LNCAP (cell line): ENCODE data around the gene TAOK1.

Source experiments
- TF ChIP-seq, protein P1 (sequence below): fragments of 450-650 bp; IDR thresholded peaks from 2 replicates; pipeline ENCODE4 v1.5.1; 2017; ENCODE audit warnings: mild to moderate bottlenecking

Gene TAOK1

DNA sequence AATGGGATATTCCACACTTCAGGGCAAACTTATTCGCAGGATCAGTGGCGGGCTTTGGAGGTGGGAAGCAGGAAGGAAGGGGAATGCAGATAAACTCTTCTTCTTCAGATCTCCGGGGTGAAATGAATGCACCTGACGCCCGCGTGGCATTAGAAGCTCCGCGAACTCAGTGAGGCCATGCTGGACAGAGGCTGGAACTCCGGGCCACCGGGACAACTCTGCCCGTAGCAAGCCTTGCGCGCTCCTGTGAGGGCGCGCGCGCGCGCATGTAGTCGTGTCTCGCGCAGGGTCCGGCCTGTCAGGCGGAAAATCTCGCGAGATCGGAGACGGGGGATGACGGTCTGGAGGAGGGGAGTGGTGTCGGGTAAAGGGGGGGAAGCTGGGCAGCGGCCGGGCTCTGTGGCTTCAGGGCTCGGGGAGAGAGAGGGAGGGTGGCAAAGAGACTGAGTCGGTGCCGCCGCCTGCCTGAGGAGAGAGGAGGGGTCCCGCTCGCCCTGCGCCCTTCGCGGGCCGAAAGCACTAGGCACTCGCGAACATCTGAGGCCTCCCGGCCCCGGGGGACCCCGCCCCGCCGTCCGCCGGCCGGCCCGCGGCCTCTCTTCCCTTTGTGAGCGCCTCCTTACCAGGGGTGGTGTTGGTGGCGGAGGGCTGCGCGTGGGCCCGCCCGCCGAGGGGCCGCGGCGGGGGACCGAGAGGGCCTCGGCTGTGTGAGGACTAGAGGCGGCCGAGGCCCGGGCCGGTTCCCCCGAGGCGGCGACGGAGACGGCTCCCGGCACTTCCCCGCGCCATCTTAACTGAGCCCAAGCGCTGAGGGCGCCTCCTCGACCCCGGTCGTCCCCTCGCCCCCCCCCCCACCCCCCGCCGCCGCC lies at the start of gene TAOK1:
Gene TAOK1 (plus strand): TSS at position 382 of the 869 bp plus-strand sequence. CDS start 61,186 bp downstream, outside the sequence.
- TF ChIP-seq, protein P1, sequence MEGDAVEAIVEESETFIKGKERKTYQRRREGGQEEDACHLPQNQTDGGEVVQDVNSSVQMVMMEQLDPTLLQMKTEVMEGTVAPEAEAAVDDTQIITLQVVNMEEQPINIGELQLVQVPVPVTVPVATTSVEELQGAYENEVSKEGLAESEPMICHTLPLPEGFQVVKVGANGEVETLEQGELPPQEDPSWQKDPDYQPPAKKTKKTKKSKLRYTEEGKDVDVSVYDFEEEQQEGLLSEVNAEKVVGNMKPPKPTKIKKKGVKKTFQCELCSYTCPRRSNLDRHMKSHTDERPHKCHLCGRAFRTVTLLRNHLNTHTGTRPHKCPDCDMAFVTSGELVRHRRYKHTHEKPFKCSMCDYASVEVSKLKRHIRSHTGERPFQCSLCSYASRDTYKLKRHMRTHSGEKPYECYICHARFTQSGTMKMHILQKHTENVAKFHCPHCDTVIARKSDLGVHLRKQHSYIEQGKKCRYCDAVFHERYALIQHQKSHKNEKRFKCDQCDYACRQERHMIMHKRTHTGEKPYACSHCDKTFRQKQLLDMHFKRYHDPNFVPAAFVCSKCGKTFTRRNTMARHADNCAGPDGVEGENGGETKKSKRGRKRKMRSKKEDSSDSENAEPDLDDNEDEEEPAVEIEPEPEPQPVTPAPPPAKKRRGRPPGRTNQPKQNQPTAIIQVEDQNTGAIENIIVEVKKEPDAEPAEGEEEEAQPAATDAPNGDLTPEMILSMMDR, result no peak

DNA sequence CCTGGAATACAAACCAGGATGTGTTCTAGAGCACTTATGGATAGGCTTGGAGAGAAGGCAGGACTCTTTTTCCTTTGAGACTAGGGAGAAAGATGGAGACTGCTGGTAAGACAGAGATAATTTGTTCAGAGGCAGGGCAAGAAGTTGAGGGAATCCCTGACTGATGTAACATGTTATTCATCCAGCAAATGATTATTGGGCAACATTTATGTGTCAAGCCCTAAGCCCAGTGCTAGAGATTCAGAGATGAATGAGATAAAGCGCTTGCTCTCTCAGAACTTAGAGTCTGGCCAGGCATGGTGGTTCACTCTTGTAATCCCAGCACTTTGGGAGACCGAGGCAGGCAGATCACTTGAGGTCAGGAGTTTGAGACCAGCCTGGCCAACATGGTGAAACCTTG lies 48.4 kb upstream of the TAOK1 start:
- TF ChIP-seq, protein P1, result no peak

DNA sequence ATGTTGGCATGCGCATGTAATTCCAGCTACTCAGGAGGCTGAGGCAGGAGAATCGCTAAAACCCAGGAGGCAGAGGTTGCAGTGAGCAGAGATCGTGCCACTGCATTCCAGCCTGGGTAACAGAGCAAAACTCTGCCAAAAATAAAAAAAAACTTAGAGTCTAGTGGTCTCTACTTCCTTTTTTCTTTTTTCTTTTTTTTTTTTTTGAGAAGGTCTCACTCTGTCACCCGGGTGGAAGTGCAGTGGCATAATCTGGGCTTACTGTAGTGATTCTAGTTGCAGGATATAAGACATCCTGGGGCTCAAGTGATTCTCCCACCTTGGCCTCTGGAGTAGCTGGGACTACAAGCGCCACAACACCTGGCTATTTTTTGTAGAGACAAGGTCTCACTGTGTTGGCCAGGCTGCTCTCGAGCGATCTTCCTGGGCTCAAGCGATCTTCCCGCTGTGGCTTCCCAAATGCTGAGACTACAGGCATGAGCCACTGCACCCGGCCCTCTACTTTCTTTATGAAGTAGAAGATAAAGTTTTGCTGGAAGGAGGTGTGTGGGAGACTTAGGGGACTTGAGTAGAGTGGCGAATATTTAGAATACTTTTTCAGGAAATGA lies 47.9 kb upstream of the TAOK1 start:
- TF ChIP-seq, protein P1, result no peak

DNA sequence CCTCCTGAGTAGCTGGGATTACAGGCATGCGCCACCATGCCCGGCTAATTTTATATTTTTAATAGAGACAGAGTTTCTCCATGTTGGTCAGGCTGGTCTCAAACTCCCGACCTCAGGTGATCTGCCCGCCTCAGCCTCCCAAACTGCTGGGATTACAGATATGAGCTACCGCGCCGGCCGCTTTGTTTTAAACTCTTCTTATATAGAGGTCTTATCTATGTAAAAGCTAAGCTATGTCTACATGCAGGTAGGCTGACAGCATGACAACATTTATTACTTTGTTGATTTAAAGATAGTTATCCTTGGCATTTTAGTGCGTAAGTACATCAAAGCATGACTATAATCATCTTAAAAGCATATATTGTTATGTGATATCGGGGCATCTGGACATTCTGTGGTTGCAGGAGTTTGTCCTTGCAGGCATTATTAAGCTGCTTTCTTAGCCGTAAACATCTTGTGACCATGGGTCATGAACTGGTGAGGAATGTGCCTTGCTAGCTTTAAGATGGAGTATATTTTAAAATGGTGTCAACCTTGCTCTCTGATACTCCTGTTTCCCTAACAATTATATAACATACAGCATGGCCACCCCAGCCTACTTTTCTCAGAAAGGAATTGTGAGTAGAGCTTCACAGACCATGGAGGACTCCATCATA lies 45.8 kb upstream of the TAOK1 start:
- TF ChIP-seq, protein P1, result no peak

DNA sequence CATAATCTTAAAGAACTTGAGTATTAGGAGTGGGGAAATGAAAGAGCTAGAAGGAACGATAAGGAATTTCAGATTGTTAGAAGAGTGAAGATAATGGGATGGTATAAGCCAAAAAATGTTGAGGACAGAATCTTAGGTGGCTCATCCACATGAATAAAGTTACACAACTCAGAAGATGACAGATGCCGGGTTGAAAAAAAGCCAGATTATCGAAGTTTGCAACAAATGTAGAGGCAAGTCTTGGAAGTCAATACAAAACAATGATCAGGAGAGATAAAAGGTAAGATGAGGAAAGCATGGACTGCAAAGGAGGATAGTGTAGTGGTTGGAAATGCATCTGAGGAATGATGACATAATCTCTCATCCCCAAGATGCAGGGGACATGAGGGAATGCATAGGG lies 45.1 kb upstream of the TAOK1 start:
- TF ChIP-seq, protein P1, result no peak

DNA sequence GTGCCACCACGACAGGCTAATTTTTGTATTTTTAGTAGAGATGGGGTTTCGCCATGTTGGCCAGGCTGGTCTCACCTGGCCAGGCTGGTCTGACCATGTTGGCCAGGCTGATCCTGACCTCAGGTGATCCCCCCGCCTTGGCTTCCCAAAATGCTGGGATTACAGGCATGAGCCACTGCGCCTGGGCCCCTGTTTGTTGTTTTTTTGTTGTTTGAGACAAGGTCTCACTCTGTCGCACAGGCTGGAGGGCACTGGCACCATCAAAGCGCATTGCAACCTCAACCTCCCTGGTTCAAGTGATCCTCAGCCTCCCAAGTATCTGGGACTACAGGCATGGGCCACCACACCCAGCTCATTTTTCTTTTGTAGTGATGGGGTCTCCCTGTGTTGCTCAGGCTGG lies 43.7 kb upstream of the TAOK1 start:
- TF ChIP-seq, protein P1, result no peak

DNA sequence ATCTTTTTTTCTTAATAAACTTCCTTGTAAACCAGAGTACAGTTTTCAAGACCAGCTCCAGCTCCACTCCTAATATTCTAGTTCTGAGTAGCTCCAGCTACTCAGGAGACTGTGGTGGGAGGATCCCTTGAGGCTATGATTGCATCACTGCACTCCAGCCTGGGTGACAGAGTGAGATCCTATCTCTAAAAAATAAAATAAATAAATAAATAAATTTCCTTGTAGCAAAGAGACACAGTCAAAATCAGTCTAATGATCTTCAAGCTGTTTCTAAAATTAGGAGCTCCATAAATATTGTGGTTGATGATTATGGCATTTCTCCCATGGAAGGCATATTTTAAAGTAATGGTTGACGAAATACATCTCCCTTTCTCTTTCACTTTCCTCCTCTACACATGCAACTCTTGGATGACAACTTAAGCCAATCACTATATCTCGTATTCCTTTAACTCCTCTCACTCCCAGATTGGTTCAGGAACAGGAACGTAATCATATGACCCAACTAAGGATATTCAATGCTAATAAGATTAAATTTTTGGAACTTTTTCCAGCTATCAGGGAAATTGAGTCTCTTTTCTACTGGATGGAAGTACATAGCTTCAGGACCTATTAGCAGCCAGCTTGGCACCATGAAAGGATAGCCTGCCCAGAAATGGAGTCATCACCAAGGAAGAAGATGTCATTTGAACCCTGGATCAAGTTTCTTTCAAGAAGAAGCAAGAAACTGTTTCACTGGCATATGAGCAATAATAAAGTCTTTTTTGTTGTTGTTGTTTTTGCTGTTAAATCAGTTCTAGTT lies 42.1 kb upstream of the TAOK1 start:
- TF ChIP-seq, protein P1, result no peak
